Lung microvascular endothelial cell (primary cell): ENCODE data around the gene ANKS1B. TPM values are rescaled to one million over a fixed set of nuclear protein-coding genes. Genes with fewer than 3 reads are reported as not detected.
A peak's percentile ranks its signal among the peaks of the same experiment; 100 is the strongest.
"Not testable (repeated sequence)": the region's sequence is repeated elsewhere in the genome, so short reads cannot be mapped to it uniquely, and the experiment has no call there.

Source experiments
- DNase-seq, 2 donors: peaks; one replicate each; pipeline versions ENCODE4 v3.0.0 to v3.0.0-alpha.2; 2010; ENCODE audit warnings: low read depth in 2 of 2
- total RNA-seq: library from RNA; depleted of rRNA; stranded (reverse); fragments of >200 nt; gene quantifications from 2 replicates; pipeline ENCODE4 v1.2.1, GENCODE V29; 2014

Gene ANKS1B
- total RNA-seq, result 0.20 and 0.22 TPM in 2 replicates

DNA sequence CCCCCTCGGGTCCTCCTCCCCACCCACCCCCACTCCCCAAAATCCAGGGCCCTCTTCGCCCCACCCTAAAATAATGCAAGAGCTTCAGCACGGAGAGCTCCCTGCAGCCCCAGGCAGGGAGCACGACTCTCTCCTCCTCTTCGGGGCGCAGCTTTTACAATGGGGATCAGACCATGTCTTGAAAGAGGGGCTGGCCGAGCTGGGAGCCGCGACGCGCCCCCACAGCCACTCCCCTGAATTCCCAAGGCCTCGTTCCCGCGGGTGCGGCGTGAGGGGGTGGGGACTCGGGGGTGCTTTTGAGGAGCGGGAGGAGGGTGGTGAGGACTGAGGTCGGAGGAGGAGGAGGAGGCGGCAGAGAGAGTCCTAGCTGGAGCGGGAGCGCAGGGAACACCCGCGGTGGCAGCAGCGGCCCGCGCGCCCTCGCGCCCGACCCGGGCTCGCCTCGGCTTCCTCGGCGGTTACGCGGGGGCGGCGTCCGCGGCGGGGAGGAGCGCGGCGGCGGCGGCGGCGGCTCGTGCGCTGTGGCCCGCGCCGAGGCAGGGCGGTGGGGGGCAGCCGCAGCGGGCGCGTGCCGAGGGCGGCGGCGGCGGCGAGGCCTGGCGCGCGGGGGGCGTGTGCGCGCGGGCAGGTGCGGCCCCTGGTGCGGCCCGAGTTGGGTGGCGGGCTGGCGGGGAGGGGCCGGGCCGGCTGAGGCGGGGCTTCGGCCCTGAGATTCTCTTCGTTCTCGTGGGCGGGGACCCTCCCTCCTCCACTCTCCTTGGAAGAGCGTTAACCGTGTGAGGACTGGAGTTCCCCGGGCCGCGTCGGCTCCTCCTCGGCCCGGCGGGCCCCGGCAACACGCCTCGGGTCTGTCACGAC lies at the start of gene ANKS1B:
TSS of gene ANKS1B (minus strand) at position 666 of the 858 bp plus-strand sequence. CDS start 699 bp downstream, outside the sequence.
- peak; percentile 17 to 45 for DNase-seq

DNA sequence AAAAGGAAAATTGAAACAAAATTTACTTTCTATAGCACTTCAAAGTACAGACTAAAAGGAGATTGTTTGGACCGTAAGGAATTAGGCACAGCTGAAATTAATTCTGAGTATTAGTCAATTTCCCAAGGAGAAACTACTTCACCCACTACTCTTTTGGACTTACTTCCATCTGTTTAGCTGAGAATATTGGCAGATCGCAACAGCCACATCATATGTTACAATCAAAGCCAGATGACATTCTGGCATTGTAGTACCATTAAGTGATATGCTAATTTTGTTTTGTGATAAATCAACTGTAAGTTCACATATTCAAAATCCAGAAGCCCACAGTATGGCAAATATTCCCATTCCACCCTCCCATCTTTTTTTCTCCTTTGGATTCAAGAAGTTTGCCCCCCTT lies 47.1 kb upstream of the ANKS1B start:
- no peak for DNase-seq

DNA sequence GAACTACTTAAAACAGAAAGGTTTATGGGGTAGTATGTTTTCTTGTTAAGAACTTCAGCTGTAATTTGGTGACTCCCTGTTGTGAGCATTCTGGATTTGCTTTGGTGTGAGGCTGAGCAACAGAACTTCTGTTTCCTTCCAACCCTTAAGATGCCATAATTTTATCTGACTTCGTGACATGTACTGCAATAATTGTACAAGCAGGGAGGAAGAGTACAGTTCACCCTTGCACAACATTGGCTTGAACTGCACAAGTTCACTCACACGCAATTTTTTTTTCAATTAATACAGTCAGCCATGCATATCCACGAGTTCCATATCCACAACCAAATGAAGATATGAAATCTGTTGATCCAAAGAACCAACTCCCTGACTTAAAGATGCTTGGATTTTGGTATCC lies 42.9 kb upstream of the ANKS1B start:
- no peak for DNase-seq

- DNase-seq, result peak; percentile 1 to 60
Measured at GRCh38 chr12:100026241-100026640, 41.5 kb upstream of the ANKS1B start.

GRCh38 chr12:100024974-100025555 lies 40.3 kb upstream of the ANKS1B start:
- DNase-seq, result peak; percentile 8 to 47

DNA sequence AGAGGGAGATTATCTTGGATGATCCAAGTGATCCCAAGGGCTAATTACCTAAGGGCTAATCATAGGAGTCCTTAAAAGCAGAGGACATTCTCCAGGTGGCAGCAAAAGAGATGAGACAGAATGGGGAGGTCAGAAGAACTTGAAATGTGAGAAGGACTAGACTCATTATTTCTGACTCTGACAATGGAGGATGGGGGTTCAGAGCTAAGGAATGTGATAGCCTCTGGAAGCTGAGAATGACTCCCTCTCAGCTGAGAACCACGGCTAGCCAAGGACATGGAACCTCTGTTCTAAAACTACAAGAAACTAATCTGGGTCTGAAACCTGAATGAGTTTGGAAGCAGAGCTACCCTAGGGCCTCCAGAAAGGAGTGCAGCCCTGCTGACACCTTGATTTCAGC lies 35.6 kb upstream of the ANKS1B start:
- DNase-seq, result no peak

- DNase-seq, result no peak
Measured at GRCh38 chr12:100017056-100017455, 32.3 kb upstream of the ANKS1B start.

GRCh38 chr12:100016304-100016703 lies 31.6 kb upstream of the ANKS1B start:
- not testable (repeated sequence) for DNase-seq

- not testable (repeated sequence) for DNase-seq
Measured at GRCh38 chr12:100005846-100006245, 21.1 kb upstream of the ANKS1B start.

- no peak for DNase-seq
Measured at GRCh38 chr12:99997806-99998205, 13.1 kb upstream of the ANKS1B start.

DNA sequence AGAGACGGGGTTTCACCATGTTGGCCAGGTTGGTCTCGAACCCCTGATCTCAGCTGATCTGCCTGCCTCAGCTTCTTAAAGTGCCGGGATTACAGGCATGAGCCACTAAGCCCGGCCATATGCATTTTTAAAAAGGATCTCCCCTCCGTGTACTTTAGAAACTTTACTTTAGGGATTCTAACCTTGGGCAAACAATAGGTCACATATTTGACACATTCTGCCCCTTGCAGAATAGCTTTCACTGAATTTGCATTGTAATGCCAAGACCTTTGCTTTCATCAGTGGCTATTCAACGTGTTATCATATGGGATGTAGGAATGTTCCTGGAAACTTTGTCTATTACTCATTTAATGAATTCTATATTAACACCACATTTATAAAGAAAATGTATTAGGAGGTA lies 11.4 kb upstream of the ANKS1B start:
- no peak for DNase-seq

- DNase-seq, result no peak
Measured at GRCh38 chr12:99985631-99986030, 895 bp upstream of the ANKS1B start.

DNA sequence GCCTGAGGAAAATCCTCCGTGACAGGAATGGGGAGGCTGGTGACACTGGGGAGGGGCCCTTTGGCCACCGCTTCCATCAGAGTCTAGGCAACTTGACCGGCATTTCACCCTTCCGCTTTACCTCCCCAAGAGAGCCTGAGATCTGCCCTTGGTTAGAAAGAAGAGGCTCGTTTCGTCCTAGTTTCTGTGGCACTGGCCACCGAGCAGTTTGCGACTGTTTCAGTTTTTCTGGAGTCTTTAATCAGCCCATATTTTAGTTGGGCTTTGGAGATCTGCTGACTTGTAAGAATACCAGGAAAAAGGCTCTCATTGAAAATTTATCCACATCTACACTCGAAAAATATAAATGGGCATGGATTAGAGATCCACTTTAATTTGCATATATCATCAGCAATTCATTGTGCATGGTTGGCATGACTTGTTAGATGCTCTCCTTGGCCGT lies 414 bp upstream of the ANKS1B start:
- peak in 1 of 2 donors; percentile 7 for DNase-seq

DNA sequence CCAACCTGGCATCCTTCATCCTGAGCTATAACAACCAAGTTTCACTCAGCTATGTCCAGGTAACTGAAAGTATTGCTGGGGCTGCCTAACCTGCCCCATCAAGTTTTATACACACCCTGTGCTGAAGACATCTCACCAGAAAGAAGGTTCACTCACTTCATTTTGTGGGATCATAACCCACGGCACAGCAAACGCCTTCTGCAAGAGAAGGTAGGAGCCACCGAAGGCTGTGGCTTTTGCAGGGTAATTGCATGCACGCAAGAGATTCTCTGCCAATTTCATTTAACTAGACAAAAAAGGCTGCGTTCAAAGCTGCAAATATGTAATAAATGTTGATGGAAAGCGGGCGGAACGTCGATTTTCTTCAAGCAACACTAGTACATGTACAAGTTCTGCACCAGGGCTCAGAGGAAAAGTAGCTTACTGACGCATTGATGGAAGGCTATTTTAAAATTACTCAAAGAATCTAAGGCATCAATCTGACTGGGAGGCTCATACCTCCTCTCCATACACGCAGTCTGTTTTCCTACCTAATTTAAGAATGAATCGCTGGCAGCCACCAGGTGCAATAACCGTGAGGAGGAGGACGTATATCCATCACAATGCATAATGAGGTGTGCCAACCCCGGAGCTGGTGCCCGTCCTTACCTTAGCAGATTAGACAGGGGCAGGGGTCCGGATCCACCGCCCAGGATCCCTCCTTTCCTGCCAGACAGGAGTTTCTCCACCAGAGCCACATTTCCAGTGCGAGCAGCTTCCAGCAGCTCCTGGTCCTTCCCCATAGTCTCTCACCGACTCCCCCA lies 1.1 kb downstream of the ANKS1B start:
- DNase-seq, result no peak

- DNase-seq, result no peak
Measured at GRCh38 chr12:99981639-99982190, 3.0 kb downstream of the ANKS1B start.

- no peak for DNase-seq
Measured at GRCh38 chr12:99979471-99979870, 5.3 kb downstream of the ANKS1B start.

DNA sequence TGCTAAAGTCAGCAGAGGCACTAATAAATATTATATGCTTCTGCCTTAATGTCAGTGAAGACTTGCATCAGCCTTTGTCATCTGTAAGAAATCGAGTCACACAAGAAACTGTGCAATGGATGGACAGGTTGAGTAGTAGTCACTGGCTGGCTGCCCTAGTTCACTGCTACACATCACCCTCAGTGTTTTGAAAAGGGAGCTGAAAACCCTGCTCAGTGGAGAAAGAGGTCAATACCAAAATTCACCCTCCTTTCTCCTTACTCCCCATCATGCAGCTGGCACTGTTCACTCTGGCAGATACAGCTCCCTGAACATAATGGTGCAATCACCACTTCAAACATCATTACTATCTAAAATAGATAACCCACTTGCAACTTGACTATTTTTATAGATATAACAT lies 6.6 kb downstream of the ANKS1B start:
- no peak for DNase-seq

DNA sequence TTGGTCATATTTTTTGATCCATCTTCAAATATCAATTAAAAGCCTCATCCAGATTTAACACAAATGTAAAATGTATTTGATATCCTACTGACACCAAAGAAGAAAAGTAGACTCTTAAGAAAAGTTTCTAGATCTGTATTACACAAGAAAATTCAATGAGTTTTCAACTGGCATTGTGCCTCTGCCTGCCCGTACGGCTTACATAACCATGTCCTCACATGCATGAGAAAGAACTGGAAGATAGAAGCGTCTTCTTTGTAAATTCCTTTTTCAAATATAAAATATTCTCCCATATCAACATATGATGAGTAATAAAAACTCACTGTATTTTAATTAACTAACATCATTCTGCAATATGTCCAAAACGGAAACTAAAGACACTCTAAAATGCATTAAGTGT lies 7.2 kb downstream of the ANKS1B start:
- DNase-seq, result no peak

DNA sequence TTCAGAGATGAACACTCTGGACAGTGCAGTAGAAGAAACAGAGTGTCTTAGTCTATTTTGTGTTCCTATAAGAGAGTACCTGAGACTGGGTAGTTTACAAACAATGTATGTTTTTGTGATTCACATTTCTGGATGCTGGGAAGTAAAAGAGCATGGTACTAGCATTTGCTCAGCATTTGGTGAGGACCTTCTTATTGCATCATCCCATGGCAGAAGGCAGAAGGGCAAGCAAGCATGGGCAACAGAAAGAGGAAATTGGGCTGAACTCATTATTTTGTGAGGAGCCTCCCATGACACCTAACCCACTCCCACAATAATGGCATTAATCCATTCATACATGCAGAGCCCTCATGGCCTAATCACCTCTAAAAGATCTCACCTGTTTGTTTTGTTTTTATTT lies 8.0 kb downstream of the ANKS1B start:
- DNase-seq, result no peak

DNA sequence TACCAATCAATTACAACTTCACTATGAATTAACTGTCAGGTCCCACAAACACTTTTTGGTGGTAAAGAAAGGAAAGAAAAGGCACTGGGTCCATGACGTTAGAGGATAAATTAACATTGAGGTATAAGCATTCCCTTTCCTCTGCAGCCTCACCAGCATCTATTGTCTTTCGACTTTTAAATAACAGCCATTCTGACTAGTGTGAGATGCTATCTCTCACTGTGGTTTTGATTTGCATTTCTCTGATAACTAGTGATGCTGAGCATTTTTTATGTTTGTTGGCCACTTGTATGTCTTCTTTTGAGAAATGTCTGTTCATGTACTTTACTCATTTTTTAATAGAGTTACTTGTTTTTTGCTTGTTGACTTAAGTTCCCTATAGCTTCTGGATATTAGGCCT lies 9.4 kb downstream of the ANKS1B start:
- no peak for DNase-seq

DNA sequence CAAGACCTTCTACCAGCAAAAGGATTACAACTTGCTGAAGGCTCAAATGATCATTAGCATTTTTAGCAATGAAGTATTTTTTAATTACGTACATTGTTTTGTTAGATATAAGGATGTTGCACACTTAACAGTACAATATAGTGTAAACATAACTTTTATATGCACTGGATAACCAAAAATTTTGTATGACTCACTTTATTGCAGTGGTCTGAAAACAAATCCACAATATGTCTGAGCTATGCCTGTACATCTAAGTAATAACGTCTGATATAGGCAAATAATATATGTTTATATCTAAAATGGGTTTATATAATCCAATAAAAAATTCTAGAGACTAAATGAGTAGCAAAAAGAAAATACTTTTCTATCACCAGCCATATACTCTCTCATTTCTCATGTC lies 10.6 kb downstream of the ANKS1B start:
- no peak for DNase-seq

DNA sequence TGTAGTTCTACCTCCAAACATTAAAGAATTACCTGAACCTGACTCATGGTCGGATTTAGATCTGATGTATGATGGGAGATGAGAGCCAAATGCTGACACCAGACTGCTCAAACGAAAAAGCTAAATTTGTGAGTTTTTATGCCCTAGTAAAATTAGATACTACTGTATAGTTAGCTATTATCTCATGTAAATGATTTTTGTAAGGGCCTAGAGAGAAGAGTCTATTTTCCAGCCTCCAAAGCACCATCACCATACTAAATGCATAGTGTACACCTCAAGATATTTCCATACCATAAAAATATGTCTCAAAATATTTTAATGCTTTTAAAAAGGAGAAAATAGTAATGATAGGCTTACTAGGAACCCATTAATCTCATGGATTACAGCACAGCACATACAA lies 18.3 kb downstream of the ANKS1B start:
- no peak for DNase-seq
